ENCODE results near the gene TXLNG.

The TXLNG gene

DNA sequence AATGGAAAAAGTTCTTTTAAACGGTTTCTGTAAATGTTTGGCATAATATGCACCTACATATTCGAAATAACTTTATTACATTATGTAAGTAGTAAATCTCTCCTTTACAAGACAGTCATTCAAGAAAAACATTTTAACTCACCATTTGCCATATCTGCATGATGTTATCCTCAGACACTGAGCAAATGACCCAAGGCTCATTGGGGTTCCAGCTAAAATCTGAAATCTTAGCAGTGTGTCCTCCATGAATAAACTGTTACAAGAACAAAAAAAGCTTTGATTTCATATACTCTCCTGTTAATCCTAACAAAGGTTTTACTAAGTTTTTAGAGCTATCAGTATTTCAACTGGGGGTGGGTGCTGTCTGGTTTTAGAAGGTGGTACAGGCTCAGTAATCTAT is 59.4 kb downstream of the TXLNG start (continued):
- TF ChIP-seq ZNF2 (tag by site-specific recombination; IDR thresholded peaks at IDR 0.05) (no peak), ZNF350 (tag by site-specific recombination; IDR thresholded peaks at IDR 0.05) (no peak)
- TF ChIP-seq, protein P1, sequence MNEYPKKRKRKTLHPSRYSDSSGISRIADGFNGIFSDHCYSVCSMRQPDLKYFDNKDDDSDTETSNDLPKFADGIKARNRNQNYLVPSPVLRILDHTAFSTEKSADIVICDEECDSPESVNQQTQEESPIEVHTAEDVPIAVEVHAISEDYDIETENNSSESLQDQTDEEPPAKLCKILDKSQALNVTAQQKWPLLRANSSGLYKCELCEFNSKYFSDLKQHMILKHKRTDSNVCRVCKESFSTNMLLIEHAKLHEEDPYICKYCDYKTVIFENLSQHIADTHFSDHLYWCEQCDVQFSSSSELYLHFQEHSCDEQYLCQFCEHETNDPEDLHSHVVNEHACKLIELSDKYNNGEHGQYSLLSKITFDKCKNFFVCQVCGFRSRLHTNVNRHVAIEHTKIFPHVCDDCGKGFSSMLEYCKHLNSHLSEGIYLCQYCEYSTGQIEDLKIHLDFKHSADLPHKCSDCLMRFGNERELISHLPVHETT (tag by site-specific recombination; IDR thresholded peaks at IDR 0.05): no peak

GRCh38 chrX:16848541-16848940 is 62.3 kb downstream of the TXLNG start:
- Histone ChIP-seq H3K9me3 (ENCODE audit: control insufficient read depth, insufficient read depth, low read depth, low read length) (no peaks in the 10 kb centered on the region), H3K4me3 (ENCODE audit: low read depth, low read length) (no peak overlapping the region), H3K27ac (ENCODE audit: extremely low read depth, low read depth, low read length) (no peak overlapping the region), H3K36me3 (ENCODE audit: control insufficient read depth in 2 of 2, insufficient read depth in 1 of 2, low read length in 2 of 2) (peaks cover 96 to 100% of the 10 kb centered on the region in 2 experiments), H3K4me1 (ENCODE audit: control insufficient read depth, insufficient read depth, low read length) (no peaks in the 10 kb centered on the region)
- no peak for TF ChIP-seq ZNF837 (tag by site-specific recombination; IDR thresholded peaks at IDR 0.05)
- no peak for TF ChIP-seq ZBTB17 (tag by site-specific recombination; IDR thresholded peaks at IDR 0.05)
- no peak for TF ChIP-seq ZBTB7A (tag by site-specific recombination; IDR thresholded peaks at IDR 0.05; ENCODE audit: low read depth)
- no peak for TF ChIP-seq ZNF501 (tag by site-specific recombination; IDR thresholded peaks at IDR 0.05)
- no peak for TF ChIP-seq ZNF791 (tag by site-specific recombination; IDR thresholded peaks at IDR 0.05)
- CTCF ChIA-PET: interaction anchor here (1.6 kb wide), 1 partner anchor 198 kb away, joined by 6 read pairs; no protein-coding TSS in a partner anchor
- POLR2A ChIA-PET: no interaction called here

DNA sequence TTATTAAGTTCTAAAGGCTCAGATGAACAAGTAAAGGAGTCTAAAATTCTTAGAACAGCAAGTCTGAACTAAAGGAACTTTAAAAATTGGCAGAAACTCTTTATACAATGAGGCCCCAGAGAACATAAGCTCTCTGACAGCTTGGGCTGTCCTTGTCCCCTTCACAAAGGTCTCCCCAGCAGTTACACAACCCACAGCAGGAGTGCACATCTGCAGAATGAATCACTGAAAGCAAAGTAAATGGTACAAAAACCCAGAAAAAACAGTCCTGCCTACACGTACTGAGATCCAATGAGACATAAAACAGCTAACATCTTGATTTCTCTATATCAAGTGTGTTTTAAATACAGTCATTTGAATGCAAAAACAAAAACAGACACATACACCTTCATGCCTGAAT is 65.2 kb downstream of the TXLNG start:
- TF ChIP-seq ZNF423 (tag by site-specific recombination; IDR thresholded peaks at IDR 0.05): no peak
- no peak for TF ChIP-seq SP7 (tag by site-specific recombination; IDR thresholded peaks at IDR 0.05)
- TF ChIP-seq ZNF660 (tag by site-specific recombination; IDR thresholded peaks at IDR 0.05): no peak
- TF ChIP-seq ZNF112 (tag by site-specific recombination; IDR thresholded peaks at IDR 0.05): no peak
- TF ChIP-seq PATZ1 (tag by site-specific recombination; IDR thresholded peaks at IDR 0.05): no peak
- TF ChIP-seq ZNF626 (tag by site-specific recombination; IDR thresholded peaks at IDR 0.05): no peak
- no peak for TF ChIP-seq ZNF324 (tag by site-specific recombination; IDR thresholded peaks at IDR 0.05)
- no peak for TF ChIP-seq GLI2 (tag by site-specific recombination; IDR thresholded peaks at IDR 0.05; ENCODE audit: borderline replicate concordance, low read depth)
- TF ChIP-seq ZBTB8A (tag by site-specific recombination; IDR thresholded peaks at IDR 0.05): no peak
- no peak for TF ChIP-seq ZNF433 (tag by site-specific recombination; IDR thresholded peaks at IDR 0.05; ENCODE audit: low read depth)
- TF ChIP-seq, protein P2, sequence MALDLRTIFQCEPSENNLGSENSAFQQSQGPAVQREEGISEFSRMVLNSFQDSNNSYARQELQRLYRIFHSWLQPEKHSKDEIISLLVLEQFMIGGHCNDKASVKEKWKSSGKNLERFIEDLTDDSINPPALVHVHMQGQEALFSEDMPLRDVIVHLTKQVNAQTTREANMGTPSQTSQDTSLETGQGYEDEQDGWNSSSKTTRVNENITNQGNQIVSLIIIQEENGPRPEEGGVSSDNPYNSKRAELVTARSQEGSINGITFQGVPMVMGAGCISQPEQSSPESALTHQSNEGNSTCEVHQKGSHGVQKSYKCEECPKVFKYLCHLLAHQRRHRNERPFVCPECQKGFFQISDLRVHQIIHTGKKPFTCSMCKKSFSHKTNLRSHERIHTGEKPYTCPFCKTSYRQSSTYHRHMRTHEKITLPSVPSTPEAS (tag by site-specific recombination; IDR thresholded peaks at IDR 0.05): no peak
- no peak for TF ChIP-seq ZNF248 (tag by site-specific recombination; IDR thresholded peaks at IDR 0.05)
- TF ChIP-seq ZNF548 (tag by site-specific recombination; IDR thresholded peaks at IDR 0.05): no peak
- no peak for TF ChIP-seq ZNF513 (tag by site-specific recombination; IDR thresholded peaks at IDR 0.05)
- TF ChIP-seq, protein P1 (tag by site-specific recombination; IDR thresholded peaks at IDR 0.05): no peak
- Histone ChIP-seq H3K4me3 (ENCODE audit: low read depth, low read length) (no peak overlapping the region), H3K27ac (ENCODE audit: extremely low read depth, low read depth, low read length) (no peak overlapping the region), H3K9me3 (ENCODE audit: control insufficient read depth, insufficient read depth, low read depth, low read length) (no peaks in the 10 kb centered on the region), H3K4me1 (ENCODE audit: control insufficient read depth, insufficient read depth, low read length) (no peaks in the 10 kb centered on the region), H3K36me3 (ENCODE audit: control insufficient read depth in 2 of 2, insufficient read depth in 1 of 2, low read length in 2 of 2) (peaks cover 97 to 98% of the 10 kb centered on the region in 2 experiments)
- ChIA-PET POLR2A (interaction anchor here (1.2 kb wide), 1 partner anchor 19 kb away, joined by 3 read pairs; no protein-coding TSS in a partner anchor), CTCF (interaction anchor here (0.6 to 1.4 kb wide), 2 partner anchors 26 kb away, joined by 3 to 4 read pairs; no protein-coding TSS in a partner anchor)
